Tibial artery (tissue), 4 donors: ENCODE measurements around the gene YJEFN3.

ENCODE experiments used
- DNase-seq, 2 donors: peaks; one replicate each; pipeline ENCODE4 v3.0.0-alpha.2; 2019
- H3K27ac ChIP-seq, 2 donors: fragments of 200-600 bp; sonication (generic) in 1 of 2; 1 replicate in 1 of 2; 2 replicates in 1 of 2; pipeline ENCODE4 v1.5.1; 2018 to 2019; ENCODE audit warnings: mild to moderate bottlenecking in 1 of 2
- H3K27me3 ChIP-seq, 2 donors: fragments of 200-600 bp; sonication (generic) in 1 of 2; one replicate each; pipeline versions ENCODE4 v1.5.1 to v1.6.0; 2016 to 2019
- H3K36me3 ChIP-seq, 3 donors: fragments of 200-600 bp; sonication (generic) in 2 of 3; one replicate each; pipeline ENCODE4 v1.5.1; 2016 to 2019; ENCODE audit warnings: mild to moderate bottlenecking in 2 of 3
- H3K4me1 ChIP-seq, 4 donors: fragments of 200-600 bp; sonication (generic) in 2 of 4; 1 replicate in 3 of 4; 2 replicates in 1 of 4; pipeline ENCODE4 v1.5.1; 2016 to 2019
- H3K4me3 ChIP-seq, 2 donors: fragments of 200-600 bp; sonication (generic) in 1 of 2; 1 replicate in 1 of 2; 2 replicates in 1 of 2; pipeline ENCODE4 v1.5.1; 2018 to 2019; ENCODE audit warnings: mild to moderate bottlenecking in 2 of 2
- H3K9me3 ChIP-seq, 3 donors: fragments of 200-600 bp; sonication (generic) in 1 of 3; one replicate each; pipeline ENCODE4 v1.5.1; 2016 to 2019
- intact Hi-C: fragments of 100-400 bp; cut with DNase I; formaldehyde crosslinking; loops from one replicate; pipeline ENCODE4 v1.15.0; 2023; ENCODE audit warnings: low total_unique reads
- TF ChIP-seq, protein P1 (sequence below), 2 experiments: fragments of 200-600 bp in 1 of 2; fragments of 450-650 bp in 1 of 2; IDR thresholded peaks; one replicate each; pipeline ENCODE4 v1.5.1; 2017 to 2019; ENCODE audit warnings: antibody characterized with exemption in 2 of 2, mild to moderate bottlenecking in 1 of 2, moderate library complexity in 1 of 2

Gene YJEFN3

DNA sequence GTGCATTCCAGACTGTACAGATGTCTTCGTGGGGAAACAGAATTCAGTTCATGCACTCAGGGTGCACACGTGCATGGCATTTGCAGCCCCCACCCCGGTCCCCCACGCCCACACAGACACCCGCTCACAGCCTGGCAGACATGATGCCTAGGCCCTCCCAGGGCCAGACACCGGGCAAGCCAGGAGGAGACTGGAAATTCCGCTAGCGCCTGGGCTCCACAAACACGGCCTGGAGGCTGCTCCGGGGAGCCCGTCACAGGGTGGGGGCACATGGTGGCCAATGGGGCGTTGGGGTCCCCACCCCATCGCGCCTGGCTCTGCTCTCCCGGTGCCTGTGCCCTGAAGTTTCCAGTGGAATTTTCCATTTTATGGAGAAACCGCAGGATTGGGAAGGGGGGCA lies 12.9 kb downstream of the YJEFN3 start:
- Histone ChIP-seq H3K27me3 (peaks cover 0 to 91% of the 10 kb centered on the region in 2 donors), H3K4me1 (peaks cover 0 to 40% (median 29%) of the 10 kb centered on the region in 4 donors), H3K27ac (no peak overlapping the region), H3K4me3 (no peak overlapping the region), H3K9me3 (no peaks in the 10 kb centered on the region), H3K36me3 (no peaks in the 10 kb centered on the region)
- TF ChIP-seq, protein P1, sequence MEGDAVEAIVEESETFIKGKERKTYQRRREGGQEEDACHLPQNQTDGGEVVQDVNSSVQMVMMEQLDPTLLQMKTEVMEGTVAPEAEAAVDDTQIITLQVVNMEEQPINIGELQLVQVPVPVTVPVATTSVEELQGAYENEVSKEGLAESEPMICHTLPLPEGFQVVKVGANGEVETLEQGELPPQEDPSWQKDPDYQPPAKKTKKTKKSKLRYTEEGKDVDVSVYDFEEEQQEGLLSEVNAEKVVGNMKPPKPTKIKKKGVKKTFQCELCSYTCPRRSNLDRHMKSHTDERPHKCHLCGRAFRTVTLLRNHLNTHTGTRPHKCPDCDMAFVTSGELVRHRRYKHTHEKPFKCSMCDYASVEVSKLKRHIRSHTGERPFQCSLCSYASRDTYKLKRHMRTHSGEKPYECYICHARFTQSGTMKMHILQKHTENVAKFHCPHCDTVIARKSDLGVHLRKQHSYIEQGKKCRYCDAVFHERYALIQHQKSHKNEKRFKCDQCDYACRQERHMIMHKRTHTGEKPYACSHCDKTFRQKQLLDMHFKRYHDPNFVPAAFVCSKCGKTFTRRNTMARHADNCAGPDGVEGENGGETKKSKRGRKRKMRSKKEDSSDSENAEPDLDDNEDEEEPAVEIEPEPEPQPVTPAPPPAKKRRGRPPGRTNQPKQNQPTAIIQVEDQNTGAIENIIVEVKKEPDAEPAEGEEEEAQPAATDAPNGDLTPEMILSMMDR (IDR thresholded peaks at IDR 0.05): no peak
- intact Hi-C loops: no loop called here
- DNase-seq: no peak

- no peaks in the 10 kb centered on the region for H3K9me3 ChIP-seq
- H3K27me3 ChIP-seq: peaks cover 0 to 94% of the 10 kb centered on the region in 2 donors
These were observed 13.8 kb downstream of the YJEFN3 start for GRCh38 chr19:19542507-19542906.

GRCh38 chr19:19543101-19543500 lies 14.4 kb downstream of the YJEFN3 start:
- H3K36me3 ChIP-seq: no peaks in the 10 kb centered on the region
- H3K27me3 ChIP-seq: peaks cover 0 to 96% of the 10 kb centered on the region in 2 donors
- no peak for DNase-seq
- no peak overlapping the region for H3K4me3 ChIP-seq
- TF ChIP-seq, protein P1 (IDR thresholded peaks at IDR 0.05): no peak
- intact Hi-C loops: no loop called here
- no peaks in the 10 kb centered on the region for H3K9me3 ChIP-seq
- H3K27ac ChIP-seq: no peak overlapping the region
- H3K4me1 ChIP-seq: peaks cover 0 to 32% (median 24%) of the 10 kb centered on the region in 4 donors

More at GRCh38 chr19:19542507-19542906, 13.8 kb downstream of the YJEFN3 start:
- H3K4me1 ChIP-seq: peaks cover 0 to 38% (median 28%) of the 10 kb centered on the region in 4 donors
- DNase-seq: no peak
- H3K36me3 ChIP-seq: no peaks in the 10 kb centered on the region
- H3K4me3 ChIP-seq: no peak overlapping the region
- TF ChIP-seq, protein P1 (IDR thresholded peaks at IDR 0.05): no peak
- intact Hi-C loops: no loop called here
- H3K27ac ChIP-seq: no peak overlapping the region

DNA sequence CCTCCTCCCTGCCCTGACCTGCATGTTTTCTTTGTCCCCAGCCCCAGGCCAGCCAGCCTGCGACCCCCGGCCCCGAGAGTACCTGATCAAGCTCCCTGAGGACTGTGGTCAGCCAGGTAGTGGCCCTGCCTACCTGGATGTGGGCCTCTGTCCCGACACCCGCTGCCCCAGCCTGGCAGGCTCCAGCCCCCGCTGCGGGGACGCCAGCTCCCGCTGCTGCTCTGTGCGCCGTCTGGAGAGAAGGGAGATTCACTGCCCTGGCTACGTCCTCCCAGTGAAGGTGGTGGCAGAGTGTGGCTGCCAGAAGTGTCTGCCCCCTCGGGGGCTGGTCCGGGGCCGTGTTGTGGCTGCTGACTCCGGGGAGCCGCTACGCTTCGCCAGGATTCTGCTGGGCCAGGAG lies 14.9 kb downstream of the YJEFN3 start:
- Histone ChIP-seq H3K9me3 (no peaks in the 10 kb centered on the region), H3K36me3 (no peaks in the 10 kb centered on the region), H3K27me3 (peaks cover 0 to 96% of the 10 kb centered on the region in 2 donors), H3K27ac (no peak overlapping the region), H3K4me1 (peaks cover 0 to 26% (median 19%) of the 10 kb centered on the region in 4 donors), H3K4me3 (no peak overlapping the region)
- TF ChIP-seq, protein P1 (IDR thresholded peaks at IDR 0.05): no peak
- DNase-seq: no peak
- intact Hi-C loops: no loop called here

GRCh38 chr19:19544257-19544953 lies 15.7 kb downstream of the YJEFN3 start:
- TF ChIP-seq, protein P1 (IDR thresholded peaks at IDR 0.05): no peak
- Histone ChIP-seq H3K36me3 (no peaks in the 10 kb centered on the region), H3K27me3 (peaks cover 0 to 99% of the 10 kb centered on the region in 2 donors), H3K9me3 (no peaks in the 10 kb centered on the region), H3K4me3 (no peak overlapping the region), H3K4me1 (peaks cover 0 to 22% (median 17%) of the 10 kb centered on the region in 4 donors), H3K27ac (no peak overlapping the region)
- DNase-seq: no peak
- intact Hi-C loops: no loop called here
